ENCODE measurements around the gene ELMO1.

ELMO1 gene

GRCh38 chr7:37216156-37216852, 232.4 kb downstream of the ELMO1 start:
- no peak for TF ChIP-seq POLR2A (IDR thresholded peaks at IDR 0.05; ENCODE audit: low read depth, low read length)
- TF ChIP-seq POLR2AphosphoS5 (IDR thresholded peaks at IDR 0.05; ENCODE audit: low read depth, low read length) = no peak
- no peak for TF ChIP-seq TAF1 (IDR thresholded peaks at IDR 0.05; ENCODE audit: borderline replicate concordance, low read depth, low read length)
- DNase-seq (ENCODE audit: insufficient read length) (no peak), FAIRE-seq (no peak)

- no peak for FAIRE-seq
- no peak for DNase-seq (ENCODE audit: insufficient read length)
- TF ChIP-seq TAF1 (IDR thresholded peaks at IDR 0.05; ENCODE audit: borderline replicate concordance, low read depth, low read length) (no peak), POLR2A (IDR thresholded peaks at IDR 0.05; ENCODE audit: low read depth, low read length) (no peak), POLR2AphosphoS5 (IDR thresholded peaks at IDR 0.05; ENCODE audit: low read depth, low read length) (no peak)
Observed at GRCh38 chr7:37215290-37215923, 233.3 kb downstream of the ELMO1 start.

GRCh38 chr7:37212556-37212955, 236.1 kb downstream of the ELMO1 start:
- no peak for DNase-seq (ENCODE audit: insufficient read length)
- no peak for TF ChIP-seq POLR2A (IDR thresholded peaks at IDR 0.05; ENCODE audit: low read depth, low read length)
- TF ChIP-seq TAF1 (IDR thresholded peaks at IDR 0.05; ENCODE audit: borderline replicate concordance, low read depth, low read length) = no peak
- TF ChIP-seq POLR2AphosphoS5 (IDR thresholded peaks at IDR 0.05; ENCODE audit: low read depth, low read length) = no peak
- FAIRE-seq = no peak

- FAIRE-seq (no peak), DNase-seq (ENCODE audit: insufficient read length) (no peak)
- TF ChIP-seq TAF1 (IDR thresholded peaks at IDR 0.05; ENCODE audit: borderline replicate concordance, low read depth, low read length) (no peak), POLR2A (IDR thresholded peaks at IDR 0.05; ENCODE audit: low read depth, low read length) (no peak), POLR2AphosphoS5 (IDR thresholded peaks at IDR 0.05; ENCODE audit: low read depth, low read length) (no peak)
Observed at GRCh38 chr7:37212051-37212450, 236.6 kb downstream of the ELMO1 start.

GRCh38 chr7:37211097-37211880, 237.4 kb downstream of the ELMO1 start:
- TF ChIP-seq POLR2AphosphoS5 (IDR thresholded peaks at IDR 0.05; ENCODE audit: low read depth, low read length) = no peak
- TF ChIP-seq TAF1 (IDR thresholded peaks at IDR 0.05; ENCODE audit: borderline replicate concordance, low read depth, low read length) = no peak
- no peak for TF ChIP-seq POLR2A (IDR thresholded peaks at IDR 0.05; ENCODE audit: low read depth, low read length)
- DNase-seq (ENCODE audit: insufficient read length) (no peak), FAIRE-seq (no peak)

GRCh38 chr7:37209195-37209594, 239.5 kb downstream of the ELMO1 start:
- TF ChIP-seq POLR2A (IDR thresholded peaks at IDR 0.05; ENCODE audit: low read depth, low read length) (no peak), TAF1 (IDR thresholded peaks at IDR 0.05; ENCODE audit: borderline replicate concordance, low read depth, low read length) (no peak), POLR2AphosphoS5 (IDR thresholded peaks at IDR 0.05; ENCODE audit: low read depth, low read length) (no peak)
- FAIRE-seq (peak; percentile 69), DNase-seq (ENCODE audit: insufficient read length) (no peak)

- peak; percentile 77 for FAIRE-seq
- no peak for DNase-seq (ENCODE audit: insufficient read length)
- no peak for TF ChIP-seq TAF1 (IDR thresholded peaks at IDR 0.05; ENCODE audit: borderline replicate concordance, low read depth, low read length)
- no peak for TF ChIP-seq POLR2AphosphoS5 (IDR thresholded peaks at IDR 0.05; ENCODE audit: low read depth, low read length)
- no peak for TF ChIP-seq POLR2A (IDR thresholded peaks at IDR 0.05; ENCODE audit: low read depth, low read length)
Observed at GRCh38 chr7:37208528-37208927, 240.1 kb downstream of the ELMO1 start.

GRCh38 chr7:37206192-37206591, 242.5 kb downstream of the ELMO1 start:
- TF ChIP-seq POLR2A (IDR thresholded peaks at IDR 0.05; ENCODE audit: low read depth, low read length) = no peak
- no peak for TF ChIP-seq POLR2AphosphoS5 (IDR thresholded peaks at IDR 0.05; ENCODE audit: low read depth, low read length)
- no peak for TF ChIP-seq TAF1 (IDR thresholded peaks at IDR 0.05; ENCODE audit: borderline replicate concordance, low read depth, low read length)
- no peak for DNase-seq (ENCODE audit: insufficient read length)
- no peak for FAIRE-seq

- TF ChIP-seq POLR2A (IDR thresholded peaks at IDR 0.05; ENCODE audit: low read depth, low read length) (no peak), POLR2AphosphoS5 (IDR thresholded peaks at IDR 0.05; ENCODE audit: low read depth, low read length) (no peak), TAF1 (IDR thresholded peaks at IDR 0.05; ENCODE audit: borderline replicate concordance, low read depth, low read length) (no peak)
- no peak for DNase-seq (ENCODE audit: insufficient read length)
- FAIRE-seq = no peak
Observed at GRCh38 chr7:37205451-37205850, 243.2 kb downstream of the ELMO1 start.

GRCh38 chr7:37201876-37202198, 246.8 kb downstream of the ELMO1 start:
- FAIRE-seq (no peak), DNase-seq (ENCODE audit: insufficient read length) (no peak)
- no peak for TF ChIP-seq TAF1 (IDR thresholded peaks at IDR 0.05; ENCODE audit: borderline replicate concordance, low read depth, low read length)
- no peak for TF ChIP-seq POLR2A (IDR thresholded peaks at IDR 0.05; ENCODE audit: low read depth, low read length)
- TF ChIP-seq POLR2AphosphoS5 (IDR thresholded peaks at IDR 0.05; ENCODE audit: low read depth, low read length) = no peak

GRCh38 chr7:37201003-37201875, 247.4 kb downstream of the ELMO1 start:
- FAIRE-seq (peak; percentile 91), DNase-seq (ENCODE audit: insufficient read length) (peak; percentile 27)
- TF ChIP-seq POLR2AphosphoS5 (IDR thresholded peaks at IDR 0.05; ENCODE audit: low read depth, low read length) (no peak), TAF1 (IDR thresholded peaks at IDR 0.05; ENCODE audit: borderline replicate concordance, low read depth, low read length) (no peak), POLR2A (IDR thresholded peaks at IDR 0.05; ENCODE audit: low read depth, low read length) (no peak)

All from GM12892 (cell line).